ENCODE measurements around the gene SLC36A1. TPM values are rescaled to one million over a fixed set of nuclear protein-coding genes. Genes with fewer than 3 reads are reported as not detected.

Gene SLC36A1
- polyA plus RNA-seq, 1 donor, result 41.1 TPM

DNA sequence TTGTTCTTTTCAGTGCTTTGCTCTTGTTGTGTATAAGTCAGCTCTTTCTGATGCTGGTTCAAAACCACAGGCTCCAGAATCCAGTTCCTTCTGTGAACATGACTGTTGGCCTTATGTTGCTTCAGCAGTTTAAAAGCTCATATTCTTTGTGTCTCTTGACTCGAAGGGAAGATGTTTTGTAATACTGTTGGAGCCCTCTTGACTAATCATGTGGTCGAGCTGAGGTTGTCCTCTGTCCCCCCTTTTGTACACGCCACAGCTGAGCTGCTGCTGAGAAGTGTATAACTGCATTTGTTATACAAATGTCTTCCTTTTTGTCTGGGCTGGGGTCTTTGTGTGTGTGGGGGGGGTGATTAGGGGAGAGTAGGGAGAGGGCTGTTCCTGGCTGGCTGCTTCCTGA lies 35.8 kb downstream of the SLC36A1 start:
- no peak for DNase-seq
- H3K4me1 ChIP-seq (ENCODE audit: control insufficient read depth, insufficient read depth, low read length), result no peaks in the 10 kb centered on the region
- H3K27me3 ChIP-seq (ENCODE audit: control insufficient read depth, insufficient read depth, low read length), result no peaks in the 10 kb centered on the region
- no peak overlapping the region for H3K4me3 ChIP-seq (ENCODE audit: low read length)
- H3K9me3 ChIP-seq (ENCODE audit: control insufficient read depth, low read depth, low read length), result no peaks in the 10 kb centered on the region
- H3K27ac ChIP-seq (ENCODE audit: low read length), result no peak overlapping the region
- 100% methylated on average over 1 of the region's 3 CpGs for WGBS (ENCODE audit: insufficient coverage, low lambda C conversion rate)
- peaks cover 71% of the 10 kb centered on the region for H3K36me3 ChIP-seq (ENCODE audit: control insufficient read depth, insufficient read depth, low read length)

DNA sequence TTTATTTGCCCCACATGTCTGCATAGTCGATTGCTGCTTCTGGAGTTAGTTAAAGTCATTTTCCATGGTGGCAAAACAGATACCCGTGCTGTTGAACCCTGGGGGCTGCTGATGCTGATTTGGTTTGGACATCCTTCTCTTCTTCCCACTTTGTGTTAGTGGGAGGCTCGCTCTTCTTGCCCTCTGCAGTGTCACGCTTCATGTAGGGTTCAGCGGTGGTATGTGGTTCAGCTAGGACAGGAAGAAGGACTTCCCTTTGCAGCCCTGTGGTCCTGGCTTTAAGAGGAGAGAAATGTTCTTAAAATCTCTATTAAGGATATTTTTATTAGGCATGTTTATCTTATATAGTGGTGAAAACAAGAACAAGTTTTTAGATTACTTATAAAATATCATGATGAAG lies 36.2 kb downstream of the SLC36A1 start:
- H3K4me3 ChIP-seq (ENCODE audit: low read length), result no peak overlapping the region

DNA sequence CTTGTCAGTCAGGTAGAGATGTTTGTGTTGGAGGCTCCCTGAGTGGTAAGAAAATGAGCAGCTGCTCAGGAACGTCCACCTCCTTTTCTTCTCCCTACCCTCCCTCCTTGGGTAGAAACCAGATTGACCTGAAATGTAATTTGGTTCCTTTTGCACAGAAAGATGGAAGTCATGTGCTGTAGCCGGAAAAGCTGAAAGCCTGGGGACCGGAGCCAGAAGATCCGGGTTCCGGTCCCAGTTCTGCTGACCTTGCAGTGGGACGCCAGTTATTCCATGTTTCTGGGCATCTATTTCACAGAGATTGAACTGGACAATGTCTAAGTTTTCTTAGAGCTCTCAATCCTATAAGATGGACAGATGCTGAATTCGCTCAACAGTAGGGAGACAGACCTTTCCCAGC lies 40.1 kb downstream of the SLC36A1 start:
- no peak overlapping the region for H3K4me3 ChIP-seq (ENCODE audit: low read length)
- H3K4me1 ChIP-seq (ENCODE audit: control insufficient read depth, insufficient read depth, low read length), result peaks cover 5% of the 10 kb centered on the region
- H3K36me3 ChIP-seq (ENCODE audit: control insufficient read depth, insufficient read depth, low read length), result peaks cover 81% of the 10 kb centered on the region
- no peak overlapping the region for H3K27ac ChIP-seq (ENCODE audit: low read length)
- no peaks in the 10 kb centered on the region for H3K27me3 ChIP-seq (ENCODE audit: control insufficient read depth, insufficient read depth, low read length)
- no peak for DNase-seq
- H3K9me3 ChIP-seq (ENCODE audit: control insufficient read depth, low read depth, low read length), result no peaks in the 10 kb centered on the region
- WGBS (ENCODE audit: insufficient coverage, low lambda C conversion rate), result 40% methylated on average over 1 of the region's 7 CpGs

More for the DNA sequence above, 36.2 kb downstream of the SLC36A1 start:
- Histone ChIP-seq H3K9me3 (ENCODE audit: control insufficient read depth, low read depth, low read length) (no peaks in the 10 kb centered on the region), H3K27me3 (ENCODE audit: control insufficient read depth, insufficient read depth, low read length) (no peaks in the 10 kb centered on the region), H3K36me3 (ENCODE audit: control insufficient read depth, insufficient read depth, low read length) (peaks cover 76% of the 10 kb centered on the region), H3K27ac (ENCODE audit: low read length) (no peak overlapping the region), H3K4me1 (ENCODE audit: control insufficient read depth, insufficient read depth, low read length) (no peaks in the 10 kb centered on the region)
- 83% methylated on average over 1 of the region's 5 CpGs for WGBS (ENCODE audit: insufficient coverage, low lambda C conversion rate)
- DNase-seq, result no peak

GRCh38 chr5:151490627-151491026 lies 43.2 kb downstream of the SLC36A1 start:
- Histone ChIP-seq H3K27me3 (ENCODE audit: control insufficient read depth, insufficient read depth, low read length) (no peaks in the 10 kb centered on the region), H3K4me3 (ENCODE audit: low read length) (no peak overlapping the region), H3K4me1 (ENCODE audit: control insufficient read depth, insufficient read depth, low read length) (peaks cover 5% of the 10 kb centered on the region), H3K9me3 (ENCODE audit: control insufficient read depth, low read depth, low read length) (no peaks in the 10 kb centered on the region), H3K27ac (ENCODE audit: low read length) (no peak overlapping the region), H3K36me3 (ENCODE audit: control insufficient read depth, insufficient read depth, low read length) (peaks cover 66% of the 10 kb centered on the region)
- no CpG with 5 or more reads among the region's 5 CpGs for WGBS (ENCODE audit: insufficient coverage, low lambda C conversion rate)
- no peak for DNase-seq

DNA sequence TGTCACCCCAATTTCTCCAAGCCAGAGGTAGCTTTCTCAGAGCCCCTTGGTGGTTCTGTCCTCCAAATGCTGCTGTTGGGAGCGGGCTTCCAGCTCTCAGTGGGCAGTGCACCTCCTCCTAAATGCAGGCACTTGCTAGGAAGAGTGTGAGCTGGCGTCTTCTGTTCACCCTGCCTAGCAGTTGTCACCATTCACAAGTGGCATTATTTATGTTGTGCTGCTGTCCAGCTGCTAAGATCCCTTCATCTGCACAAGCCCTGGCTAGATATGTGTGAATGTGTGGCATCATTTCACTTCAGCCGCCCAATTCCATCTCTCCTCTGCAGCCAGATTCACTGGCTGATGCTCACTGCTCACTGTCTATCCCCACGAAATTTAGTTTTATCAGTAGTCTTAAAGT lies 43.7 kb downstream of the SLC36A1 start:
- no peak for DNase-seq
- H3K36me3 ChIP-seq (ENCODE audit: control insufficient read depth, insufficient read depth, low read length), result peaks cover 62% of the 10 kb centered on the region
- no peak overlapping the region for H3K4me3 ChIP-seq (ENCODE audit: low read length)
- H3K27ac ChIP-seq (ENCODE audit: low read length), result no peak overlapping the region
- peaks cover 5% of the 10 kb centered on the region for H3K4me1 ChIP-seq (ENCODE audit: control insufficient read depth, insufficient read depth, low read length)
- 100% methylated on average over 1 of the region's 4 CpGs for WGBS (ENCODE audit: insufficient coverage, low lambda C conversion rate)
- no peaks in the 10 kb centered on the region for H3K27me3 ChIP-seq (ENCODE audit: control insufficient read depth, insufficient read depth, low read length)
- no peaks in the 10 kb centered on the region for H3K9me3 ChIP-seq (ENCODE audit: control insufficient read depth, low read depth, low read length)

DNA sequence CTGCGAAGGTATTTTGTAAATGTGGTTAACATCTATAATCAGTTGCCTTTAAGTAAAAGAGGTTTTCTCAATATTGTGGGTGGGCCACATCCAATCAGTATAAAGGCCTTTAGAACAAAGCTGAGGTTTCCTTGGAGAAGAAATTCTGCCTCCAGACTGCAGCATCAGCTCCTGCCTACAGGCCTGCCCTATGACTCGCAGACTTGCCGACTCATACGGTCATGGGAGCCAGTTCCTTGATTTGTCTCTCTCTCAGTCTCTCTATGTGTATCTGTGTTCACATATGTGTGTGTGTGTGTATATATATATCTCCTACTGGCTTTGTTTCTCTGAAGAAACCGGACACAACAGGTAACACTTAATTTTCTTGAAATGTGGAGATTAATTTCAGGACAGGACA lies 45.3 kb downstream of the SLC36A1 start:
- Histone ChIP-seq H3K36me3 (ENCODE audit: control insufficient read depth, insufficient read depth, low read length) (peaks cover 46% of the 10 kb centered on the region), H3K27ac (ENCODE audit: low read length) (no peak overlapping the region), H3K27me3 (ENCODE audit: control insufficient read depth, insufficient read depth, low read length) (no peaks in the 10 kb centered on the region), H3K4me1 (ENCODE audit: control insufficient read depth, insufficient read depth, low read length) (peaks cover 5% of the 10 kb centered on the region), H3K4me3 (ENCODE audit: low read length) (no peak overlapping the region), H3K9me3 (ENCODE audit: control insufficient read depth, low read depth, low read length) (no peaks in the 10 kb centered on the region)
- no peak for DNase-seq
- WGBS (ENCODE audit: insufficient coverage, low lambda C conversion rate), result no CpG with 5 or more reads among the region's 5 CpGs

DNA sequence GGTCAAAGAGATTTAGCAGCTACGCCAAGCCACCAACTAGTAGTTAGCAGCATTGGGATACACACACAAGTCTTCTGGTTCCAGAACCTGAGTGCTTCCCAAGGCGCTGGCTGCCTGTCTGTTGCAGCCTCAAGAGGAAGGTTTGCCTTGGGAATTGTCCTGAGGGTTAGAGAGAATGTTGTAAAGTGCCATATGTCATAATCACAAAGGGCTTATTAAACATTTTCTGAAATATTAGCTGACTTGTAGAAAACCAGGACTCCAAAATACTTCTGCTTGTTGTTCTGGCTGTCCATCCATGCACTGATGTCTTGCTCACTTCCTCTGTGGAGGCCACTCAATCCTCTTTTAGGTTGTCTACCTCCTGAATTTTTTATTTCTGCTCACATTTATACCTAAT lies 46.3 kb downstream of the SLC36A1 start:
- 100% methylated on average over 2 of the region's 2 CpGs for WGBS (ENCODE audit: insufficient coverage, low lambda C conversion rate)
- Histone ChIP-seq H3K36me3 (ENCODE audit: control insufficient read depth, insufficient read depth, low read length) (peaks cover 37% of the 10 kb centered on the region), H3K9me3 (ENCODE audit: control insufficient read depth, low read depth, low read length) (no peaks in the 10 kb centered on the region), H3K4me1 (ENCODE audit: control insufficient read depth, insufficient read depth, low read length) (peaks cover 5% of the 10 kb centered on the region), H3K27ac (ENCODE audit: low read length) (no peak overlapping the region), H3K4me3 (ENCODE audit: low read length) (no peak overlapping the region), H3K27me3 (ENCODE audit: control insufficient read depth, insufficient read depth, low read length) (no peaks in the 10 kb centered on the region)
- no peak for DNase-seq

DNA sequence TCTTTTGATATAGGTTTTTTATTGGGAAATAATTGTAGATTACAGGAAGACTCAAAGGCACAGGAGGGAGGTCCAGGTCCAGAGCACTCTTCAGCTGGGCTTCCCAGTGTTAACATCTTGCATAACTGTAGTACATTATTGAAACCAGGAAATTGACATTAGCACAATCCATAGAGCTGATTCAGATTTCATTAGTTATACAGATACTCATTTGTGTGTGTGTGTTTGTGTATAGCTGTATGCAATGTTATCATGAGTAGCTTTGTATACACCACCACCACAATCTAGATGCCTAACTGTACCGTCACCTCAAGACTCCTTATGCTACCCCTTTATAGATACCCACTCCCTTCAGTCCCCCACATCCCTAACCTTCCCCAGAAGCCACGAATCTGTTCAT lies 47.9 kb downstream of the SLC36A1 start:
- WGBS (ENCODE audit: insufficient coverage, low lambda C conversion rate), result 100% methylated on average over 1 of the region's 2 CpGs
- H3K27ac ChIP-seq (ENCODE audit: low read length), result no peak overlapping the region
- H3K4me1 ChIP-seq (ENCODE audit: control insufficient read depth, insufficient read depth, low read length), result no peaks in the 10 kb centered on the region
- peaks cover 24% of the 10 kb centered on the region for H3K36me3 ChIP-seq (ENCODE audit: control insufficient read depth, insufficient read depth, low read length)
- H3K27me3 ChIP-seq (ENCODE audit: control insufficient read depth, insufficient read depth, low read length), result no peaks in the 10 kb centered on the region
- H3K9me3 ChIP-seq (ENCODE audit: control insufficient read depth, low read depth, low read length), result no peaks in the 10 kb centered on the region
- H3K4me3 ChIP-seq (ENCODE audit: low read length), result no peak overlapping the region
- no peak for DNase-seq

GRCh38 chr5:151496041-151496484 lies 48.7 kb downstream of the SLC36A1 start:
- WGBS (ENCODE audit: insufficient coverage, low lambda C conversion rate), result 100% methylated on average over 1 of the region's 14 CpGs
- Histone ChIP-seq H3K4me1 (ENCODE audit: control insufficient read depth, insufficient read depth, low read length) (no peaks in the 10 kb centered on the region), H3K27ac (ENCODE audit: low read length) (no peak overlapping the region), H3K27me3 (ENCODE audit: control insufficient read depth, insufficient read depth, low read length) (no peaks in the 10 kb centered on the region), H3K9me3 (ENCODE audit: control insufficient read depth, low read depth, low read length) (no peaks in the 10 kb centered on the region), H3K36me3 (ENCODE audit: control insufficient read depth, insufficient read depth, low read length) (peaks cover 17% of the 10 kb centered on the region), H3K4me3 (ENCODE audit: low read length) (no peak overlapping the region)
- DNase-seq, result no peak

DNA sequence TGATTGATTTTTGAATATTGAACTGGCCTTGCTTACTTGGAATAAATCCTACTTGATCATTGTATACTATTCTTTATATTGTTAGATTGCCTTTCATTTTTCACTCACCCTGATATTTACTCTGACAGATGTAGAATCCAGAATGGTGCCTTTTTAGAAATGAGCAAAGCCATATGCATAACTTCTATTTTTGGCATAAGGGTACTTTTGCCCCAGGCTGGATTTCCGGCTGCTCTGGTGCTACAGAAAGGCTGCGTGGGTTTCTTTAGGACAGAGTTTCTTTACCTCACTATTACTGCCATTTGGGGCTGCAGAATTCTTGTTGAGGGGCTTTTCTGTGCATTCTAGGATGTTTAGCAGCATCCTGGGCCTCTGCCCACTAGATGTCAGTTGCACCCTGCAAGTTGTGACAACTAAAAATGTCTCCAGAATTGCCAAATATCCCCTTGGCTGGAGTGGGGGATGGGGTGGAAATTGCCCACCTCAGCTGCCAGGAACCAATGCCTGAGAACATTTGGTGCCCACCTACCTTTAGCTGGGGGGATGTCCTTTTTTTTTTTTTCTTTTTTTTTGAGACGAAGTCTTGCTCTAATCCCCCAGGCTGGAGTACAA lies 50.1 kb downstream of the SLC36A1 start:
- no peak overlapping the region for H3K27ac ChIP-seq (ENCODE audit: low read length)
- H3K4me3 ChIP-seq (ENCODE audit: low read length), result no peak overlapping the region
- peaks cover 8% of the 10 kb centered on the region for H3K36me3 ChIP-seq (ENCODE audit: control insufficient read depth, insufficient read depth, low read length)
- no peaks in the 10 kb centered on the region for H3K27me3 ChIP-seq (ENCODE audit: control insufficient read depth, insufficient read depth, low read length)
- DNase-seq, result no peak
- no peaks in the 10 kb centered on the region for H3K4me1 ChIP-seq (ENCODE audit: control insufficient read depth, insufficient read depth, low read length)
- no peaks in the 10 kb centered on the region for H3K9me3 ChIP-seq (ENCODE audit: control insufficient read depth, low read depth, low read length)
- WGBS (ENCODE audit: insufficient coverage, low lambda C conversion rate), result no CpG with 5 or more reads among the region's 3 CpGs

Data from large intestine (tissue), 3 donors.